Memory B cell (primary cell): ENCODE results near the gene MYOT.
A peak's percentile ranks its signal among the peaks of the same experiment; 100 is the strongest.
"Not testable (repeated sequence)": the region's sequence is repeated elsewhere in the genome, so short reads cannot be mapped to it uniquely, and the experiment has no call there.

Source experiments
- ATAC-seq: fragments of 150-1000 bp; cut with Tn5 transposase; 2 replicates; pipeline ENCODE4 v1.10.0; 2021; ENCODE audit warnings: low read depth, mild to moderate bottlenecking, moderate library complexity
- DNase-seq, 2 donors: peaks; one replicate each; pipeline ENCODE4 v3.0.0; 2022; ENCODE audit warnings: low spot score in 2 of 2
- H3K27ac Mint-ChIP-seq: one replicate; pipeline ENCODE4 v1.8.0; 2022; ENCODE audit warnings: mild to moderate bottlenecking, moderate library complexity, mixed read lengths
- H3K27me3 Mint-ChIP-seq: one replicate; pipeline ENCODE4 v1.8.0; 2022; ENCODE audit warnings: mixed read lengths
- H3K36me3 Mint-ChIP-seq: one replicate; pipeline ENCODE4 v1.8.0; 2022; ENCODE audit warnings: mild to moderate bottlenecking, mixed read lengths
- H3K4me1 Mint-ChIP-seq: one replicate; pipeline ENCODE4 v1.8.0; 2022; ENCODE audit warnings: mixed read lengths
- H3K4me3 Mint-ChIP-seq: one replicate; pipeline ENCODE4 v1.8.0; 2022; ENCODE audit warnings: mild to moderate bottlenecking, moderate library complexity, mixed read lengths
- H3K9me3 Mint-ChIP-seq: one replicate; pipeline ENCODE4 v1.8.0; 2022; ENCODE audit warnings: mixed read lengths

The MYOT gene

GRCh38 chr5:137863653-137864052 is 4.0 kb upstream of the MYOT start:
- not testable (repeated sequence) for H3K27ac Mint-ChIP-seq, ATAC-seq, H3K27me3 Mint-ChIP-seq, H3K4me3 Mint-ChIP-seq, H3K9me3 Mint-ChIP-seq, DNase-seq, H3K36me3 Mint-ChIP-seq, H3K4me1 Mint-ChIP-seq

DNA sequence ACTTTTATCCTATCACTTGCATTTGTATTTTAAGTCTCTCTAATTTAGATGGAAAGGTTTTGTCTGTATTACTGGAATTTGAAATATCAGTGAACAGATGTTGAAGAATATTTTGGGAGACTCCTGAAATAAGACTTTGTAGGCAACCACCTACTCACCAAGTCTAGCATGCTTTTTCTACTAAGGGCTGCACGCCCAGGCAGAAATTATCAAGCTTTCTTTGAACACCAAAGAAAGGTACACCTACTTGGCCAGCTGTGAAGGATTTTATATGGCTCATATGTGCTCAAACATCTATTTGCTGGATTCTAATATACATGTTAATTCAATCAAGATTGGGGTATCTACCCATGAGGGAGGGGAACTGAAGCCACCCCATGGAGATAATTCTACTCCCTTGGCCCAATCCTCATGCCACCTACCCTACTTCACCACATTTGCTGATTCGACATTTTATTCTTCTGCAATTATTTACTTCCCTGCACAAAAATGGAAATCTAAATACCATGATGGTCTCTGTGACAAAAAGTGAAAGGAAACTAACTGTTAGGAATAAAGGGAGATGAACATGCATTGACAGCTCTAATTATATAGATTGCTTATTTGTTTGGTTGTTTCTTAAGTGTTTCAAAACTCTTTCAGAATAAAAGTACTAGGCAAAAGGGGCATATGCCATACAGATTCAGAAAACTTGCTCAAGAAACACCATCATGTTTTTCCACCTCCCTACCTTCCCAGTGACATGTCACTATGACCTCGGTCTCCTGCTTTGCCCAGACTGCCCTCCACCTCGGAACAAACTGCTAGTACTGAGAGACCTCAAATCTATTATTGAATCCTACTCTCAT is 895 bp upstream of the MYOT start:
- no peak for ATAC-seq
- Mint-ChIP-seq H3K4me1 (peaks cover 3% of the 10 kb centered on the region), H3K4me3 (no peak overlapping the region), H3K27ac (no peak overlapping the region), H3K36me3 (no peaks in the 10 kb centered on the region), H3K27me3 (no peaks in the 10 kb centered on the region), H3K9me3 (no peaks in the 10 kb centered on the region)
- DNase-seq, result no peak

GRCh38 chr5:137870647-137871339 is 3.1 kb downstream of the MYOT start:
- no peak overlapping the region for H3K4me3 Mint-ChIP-seq
- ATAC-seq, result no peak

DNA sequence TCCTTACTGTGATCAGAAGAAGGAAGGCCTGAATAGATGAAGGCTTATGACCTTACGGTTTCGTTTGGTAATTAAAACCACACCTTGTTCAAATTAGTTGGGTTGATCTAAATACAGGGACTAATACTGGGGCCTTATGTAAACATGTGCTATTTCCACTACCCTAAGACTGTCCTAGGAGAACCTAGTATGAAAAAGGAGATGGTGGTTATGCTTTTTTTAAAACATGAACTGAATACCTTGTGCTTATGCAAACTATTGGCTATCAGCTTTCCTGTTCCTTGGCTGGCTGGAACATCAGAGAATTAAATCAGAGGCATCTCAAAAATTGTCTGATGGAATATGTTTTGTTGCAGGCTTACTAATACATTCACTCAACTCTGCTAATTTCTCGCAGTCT is 3.9 kb downstream of the MYOT start:
- DNase-seq (no peak), ATAC-seq (no peak)
- H3K27ac Mint-ChIP-seq, result no peak overlapping the region
- H3K4me1 Mint-ChIP-seq, result peaks cover 3% of the 10 kb centered on the region
- no peaks in the 10 kb centered on the region for H3K9me3 Mint-ChIP-seq
- H3K27me3 Mint-ChIP-seq, result no peaks in the 10 kb centered on the region
- no peaks in the 10 kb centered on the region for H3K36me3 Mint-ChIP-seq
- H3K4me3 Mint-ChIP-seq, result no peak overlapping the region

More at GRCh38 chr5:137870647-137871339, 3.1 kb downstream of the MYOT start:
- Mint-ChIP-seq H3K27ac (no peak overlapping the region), H3K4me1 (peaks cover 3% of the 10 kb centered on the region), H3K36me3 (no peaks in the 10 kb centered on the region), H3K27me3 (no peaks in the 10 kb centered on the region), H3K9me3 (no peaks in the 10 kb centered on the region)
- no peak for DNase-seq

GRCh38 chr5:137872466-137872865 is 4.8 kb downstream of the MYOT start:
- DNase-seq (no peak), ATAC-seq (no peak)
- Mint-ChIP-seq H3K4me1 (peaks cover 3% of the 10 kb centered on the region), H3K4me3 (no peak overlapping the region), H3K9me3 (no peaks in the 10 kb centered on the region), H3K27ac (no peak overlapping the region), H3K36me3 (no peaks in the 10 kb centered on the region), H3K27me3 (no peaks in the 10 kb centered on the region)

DNA sequence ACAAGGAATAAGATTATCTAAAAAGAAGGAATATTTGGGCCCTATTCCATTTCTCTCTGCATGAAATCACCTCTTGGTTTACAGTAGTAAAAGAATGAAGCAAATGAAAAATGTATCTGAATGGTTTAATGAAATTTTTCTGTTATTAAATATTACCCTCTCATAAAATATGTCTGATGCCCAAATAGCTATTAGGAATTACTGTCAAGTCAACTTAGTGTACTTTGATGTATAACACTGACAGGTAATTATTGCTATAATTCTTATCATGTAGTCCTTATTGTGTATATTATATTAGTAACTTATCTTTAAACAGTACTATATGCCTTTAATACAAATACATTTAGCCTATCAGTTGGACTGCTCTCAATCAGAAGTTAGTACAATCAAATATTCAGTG is 8.4 kb downstream of the MYOT start:
- Mint-ChIP-seq H3K27me3 (no peaks in the 10 kb centered on the region), H3K36me3 (no peaks in the 10 kb centered on the region), H3K9me3 (no peaks in the 10 kb centered on the region), H3K27ac (no peak overlapping the region), H3K4me3 (no peak overlapping the region), H3K4me1 (no peaks in the 10 kb centered on the region)
- no peak for ATAC-seq
- no peak for DNase-seq

DNA sequence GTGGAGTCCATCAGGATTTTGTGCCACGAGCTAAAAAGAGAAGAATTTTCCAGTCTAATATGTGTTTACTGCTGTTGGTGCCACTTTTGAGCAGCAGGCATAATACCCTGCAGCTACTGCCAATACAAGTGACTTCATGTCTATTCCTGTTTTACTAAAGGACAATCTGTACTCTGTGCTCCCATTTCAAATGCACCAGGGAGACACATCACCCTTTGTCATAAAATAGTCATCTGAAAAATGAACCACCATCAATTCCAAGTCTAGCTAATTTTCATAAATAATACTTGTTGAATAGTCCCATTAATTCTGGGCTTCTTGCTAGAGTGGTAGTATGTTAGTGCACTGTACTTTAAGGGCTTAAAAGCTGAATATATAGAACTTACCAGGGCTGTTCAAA is 12.7 kb downstream of the MYOT start:
- H3K36me3 Mint-ChIP-seq, result peaks cover 5% of the 10 kb centered on the region
- DNase-seq (no peak), ATAC-seq (no peak)
- H3K4me1 Mint-ChIP-seq, result no peaks in the 10 kb centered on the region
- H3K27ac Mint-ChIP-seq, result no peak overlapping the region
- H3K9me3 Mint-ChIP-seq, result no peaks in the 10 kb centered on the region
- no peak overlapping the region for H3K4me3 Mint-ChIP-seq
- no peaks in the 10 kb centered on the region for H3K27me3 Mint-ChIP-seq

GRCh38 chr5:137887831-137888230 is 20.2 kb downstream of the MYOT start:
- peak overlapping the region; percentile 97 for H3K27ac Mint-ChIP-seq
- DNase-seq (no peak), ATAC-seq (no peak)
- H3K36me3 Mint-ChIP-seq, result no peaks in the 10 kb centered on the region
- no peaks in the 10 kb centered on the region for H3K27me3 Mint-ChIP-seq
- H3K9me3 Mint-ChIP-seq, result no peaks in the 10 kb centered on the region
- peaks cover 10% of the 10 kb centered on the region for H3K4me1 Mint-ChIP-seq
- peak overlapping the region; percentile 34 for H3K4me3 Mint-ChIP-seq

- no peaks in the 10 kb centered on the region for H3K27me3 Mint-ChIP-seq
- ATAC-seq (no peak), DNase-seq (no peak)
- H3K9me3 Mint-ChIP-seq, result no peaks in the 10 kb centered on the region
- peak overlapping the region; percentile 97 for H3K27ac Mint-ChIP-seq
- peak overlapping the region; percentile 92 for H3K4me3 Mint-ChIP-seq
- H3K4me1 Mint-ChIP-seq, result peaks cover 10% of the 10 kb centered on the region
- H3K36me3 Mint-ChIP-seq, result no peaks in the 10 kb centered on the region
Observed at GRCh38 chr5:137888466-137888862, 20.8 kb downstream of the MYOT start.

- peak; percentile 98 for ATAC-seq
- no peaks in the 10 kb centered on the region for H3K36me3 Mint-ChIP-seq
- no peaks in the 10 kb centered on the region for H3K9me3 Mint-ChIP-seq
- peak; percentile 78 to 86 for DNase-seq
- H3K4me3 Mint-ChIP-seq, result peak within 1 kb of the TSS; percentile 92
- no peaks in the 10 kb centered on the region for H3K27me3 Mint-ChIP-seq
- peak within 1 kb of the TSS; percentile 97 for H3K27ac Mint-ChIP-seq
- H3K4me1 Mint-ChIP-seq, result peaks cover 10% of the 10 kb centered on the region
Observed at GRCh38 chr5:137888863-137889759, 21.5 kb downstream of the MYOT start, which contains the start of gene PKD2L2. Gene PKD2L2, plus strand, starts transcription at chr5:137889457. Its CDS starts 35 bp downstream, at chr5:137889492.

DNA sequence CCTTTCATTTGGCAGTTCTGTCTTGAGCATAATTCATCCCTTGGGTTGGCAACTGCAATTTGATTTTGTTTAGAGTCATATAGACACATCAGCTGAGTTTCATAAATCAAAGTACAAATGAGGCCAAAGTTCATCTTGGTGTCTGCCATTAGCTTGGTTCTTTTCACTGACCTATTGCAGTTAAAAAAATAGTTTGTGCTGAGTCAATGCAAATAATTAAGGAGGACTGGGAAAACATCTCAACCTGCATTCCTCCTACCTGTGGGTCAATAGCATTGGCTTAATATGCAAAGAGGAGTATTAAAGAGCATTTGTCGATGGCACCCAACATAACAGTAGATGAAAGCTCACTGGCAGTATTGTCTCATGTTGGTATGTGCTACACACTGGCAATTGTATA is 23.2 kb downstream of the MYOT start:
- Mint-ChIP-seq H3K9me3 (no peaks in the 10 kb centered on the region), H3K36me3 (no peaks in the 10 kb centered on the region), H3K4me1 (peaks cover 10% of the 10 kb centered on the region), H3K27ac (no peak overlapping the region), H3K4me3 (no peak overlapping the region), H3K27me3 (no peaks in the 10 kb centered on the region)
- DNase-seq (no peak), ATAC-seq (no peak)

DNA sequence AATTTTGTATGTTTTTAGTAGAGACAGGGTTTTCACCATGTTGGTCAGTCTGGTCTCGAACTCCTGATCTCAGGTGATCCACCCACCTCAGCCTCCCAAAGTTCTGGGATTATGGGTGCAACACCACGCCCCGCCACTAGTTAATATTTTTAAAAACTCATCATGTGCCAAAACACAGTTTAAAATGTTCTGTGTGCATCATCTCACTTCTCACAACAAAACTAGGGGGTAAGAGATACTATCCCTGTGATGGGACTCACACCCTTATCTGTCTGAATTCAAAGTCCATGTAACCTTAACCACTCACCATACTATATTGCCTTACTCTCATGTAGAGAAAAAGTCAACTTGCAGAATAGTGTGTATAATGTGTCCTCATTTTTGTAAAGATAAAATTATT is 24.2 kb downstream of the MYOT start:
- H3K27ac Mint-ChIP-seq, result no peak overlapping the region
- no peak overlapping the region for H3K4me3 Mint-ChIP-seq
- H3K4me1 Mint-ChIP-seq, result peaks cover 14% of the 10 kb centered on the region
- no peaks in the 10 kb centered on the region for H3K36me3 Mint-ChIP-seq
- DNase-seq (no peak), ATAC-seq (no peak)
- no peaks in the 10 kb centered on the region for H3K9me3 Mint-ChIP-seq
- no peaks in the 10 kb centered on the region for H3K27me3 Mint-ChIP-seq

DNA sequence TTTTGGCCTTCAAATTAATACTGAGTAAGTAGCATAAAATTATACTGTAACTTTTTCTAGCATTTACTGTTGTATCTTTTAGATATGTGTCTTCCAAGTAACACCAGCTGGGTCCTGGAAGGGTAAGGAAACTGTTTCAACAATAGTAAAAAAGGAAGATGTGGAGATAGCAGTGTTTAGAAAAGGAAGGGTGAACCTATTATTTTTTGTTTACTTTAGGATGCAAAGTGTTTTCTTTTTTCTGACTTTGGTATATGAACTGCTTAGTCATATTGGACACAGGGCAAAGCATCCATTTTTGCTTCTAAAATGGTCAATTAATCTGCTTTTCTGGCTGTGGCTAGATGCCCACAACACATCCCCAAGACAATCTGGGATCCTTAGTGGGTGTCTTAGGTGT is 26.9 kb downstream of the MYOT start:
- Mint-ChIP-seq H3K27ac (peak overlapping the region; percentile 45), H3K4me3 (no peak overlapping the region), H3K4me1 (peaks cover 7% of the 10 kb centered on the region), H3K9me3 (no peaks in the 10 kb centered on the region), H3K36me3 (no peaks in the 10 kb centered on the region), H3K27me3 (no peaks in the 10 kb centered on the region)
- DNase-seq (no peak), ATAC-seq (no peak)

GRCh38 chr5:137896560-137896959 is 28.9 kb downstream of the MYOT start:
- H3K9me3 Mint-ChIP-seq, result no peaks in the 10 kb centered on the region
- no peak overlapping the region for H3K27ac Mint-ChIP-seq
- no peak for DNase-seq
- H3K4me3 Mint-ChIP-seq, result no peak overlapping the region
- H3K36me3 Mint-ChIP-seq, result no peaks in the 10 kb centered on the region
- peaks cover 12% of the 10 kb centered on the region for H3K4me1 Mint-ChIP-seq
- no peaks in the 10 kb centered on the region for H3K27me3 Mint-ChIP-seq
- no peak for ATAC-seq
